Neural cell (in vitro differentiated cells): ENCODE measurements around the gene ESPL1. TPM values are rescaled to one million over a fixed set of nuclear protein-coding genes. Genes with fewer than 3 reads are reported as not detected.

Experiments used
- H2AFZ ChIP-seq: fragments of 200-600, 300-800 bp; sonication (generic), shearing (Covaris generic); 2 replicates; pipeline ENCODE4 v1.6.0; 2014; ENCODE audit warnings: low read depth, mild to moderate bottlenecking, antibody characterized with exemption, low read length, moderate library complexity
- H3F3A ChIP-seq: fragments of 200-600 bp; shearing (Covaris generic); 2 replicates; pipeline ENCODE4 v1.6.1; 2016; ENCODE audit warnings: mild to moderate bottlenecking, moderate library complexity, mixed read lengths, antibody characterized with exemption, low read length; ENCODE audit not compliant: insufficient read depth, poor library complexity, severe bottlenecking
- H3K27ac ChIP-seq: fragments of 200-600, 300-800 bp; sonication (generic), shearing (Covaris generic); 2 replicates; pipeline ENCODE4 v1.5.1; 2014; ENCODE audit warnings: mild to moderate bottlenecking, low read length, moderate library complexity
- H3K27me3 ChIP-seq: fragments of 300-800, 200-600 bp; sonication (generic), shearing (Covaris generic); 2 replicates; pipeline ENCODE4 v1.6.0; 2014; ENCODE audit warnings: mild to moderate bottlenecking, low read depth, low read length, moderate library complexity; ENCODE audit not compliant: insufficient read depth
- H3K36me3 ChIP-seq: fragments of 300-800, 200-600 bp; sonication (generic), shearing (Covaris generic); 2 replicates; pipeline ENCODE4 v1.5.1; 2014; ENCODE audit warnings: mild to moderate bottlenecking, antibody characterized with exemption, low read length, moderate library complexity; ENCODE audit not compliant: insufficient read depth
- H3K4me2 ChIP-seq: fragments of 300-800, 200-600 bp; sonication (generic), shearing (Covaris generic); 2 replicates; pipeline ENCODE4 v1.6.0; 2014; ENCODE audit warnings: mild to moderate bottlenecking, low read length
- H3K4me3 ChIP-seq: fragments of 300-800, 200-600 bp; sonication (generic), shearing (Covaris generic); 2 replicates; pipeline ENCODE4 v1.5.1; 2014; ENCODE audit warnings: mild to moderate bottlenecking, low read length, moderate library complexity
- H3K79me2 ChIP-seq: fragments of 200-600 bp; shearing (Covaris generic); replicated peaks from 2 replicates; pipeline ENCODE4 v1.6.0; 2014; ENCODE audit warnings: mild to moderate bottlenecking, low read length, moderate library complexity; ENCODE audit not compliant: insufficient read depth
- H3K9ac ChIP-seq: fragments of 300-800, 200-600 bp; sonication (generic), shearing (Covaris generic); 2 replicates; pipeline ENCODE4 v1.6.1; 2016; ENCODE audit warnings: mild to moderate bottlenecking, low read length, mixed read lengths
- H3K9me2 ChIP-seq: fragments of 200-600 bp; shearing (Covaris generic); 2 replicates; pipeline ENCODE4 v1.6.1; 2016; ENCODE audit warnings: mild to moderate bottlenecking, low read length, mixed read lengths; ENCODE audit not compliant: insufficient read depth
- H3K9me3 ChIP-seq: fragments of 200-600, 300-800 bp; sonication (generic), shearing (Covaris generic); 2 replicates; pipeline ENCODE4 v1.6.1; 2016; ENCODE audit warnings: mild to moderate bottlenecking, mixed run types, low read length, moderate library complexity, mixed read lengths
- H4K20me1 ChIP-seq: fragments of 200-600 bp; shearing (Covaris generic); 2 replicates; pipeline ENCODE4 v1.6.1; 2016; ENCODE audit warnings: mild to moderate bottlenecking, mixed run types; ENCODE audit not compliant: insufficient read depth
- EP300 ChIP-seq: fragments of 450-650 bp; conservative IDR thresholded peaks from 2 replicates; pipeline ENCODE4 v1.6.1; 2014; ENCODE audit warnings: antibody characterized with exemption, mild to moderate bottlenecking, moderate library complexity; ENCODE audit not compliant: poor library complexity, severe bottlenecking
- EZH2 ChIP-seq: fragments of 200-600, 300-800 bp; shearing (Covaris generic), sonication (generic); IDR thresholded peaks from 2 replicates; pipeline ENCODE4 v1.6.1; 2014; ENCODE audit warnings: antibody characterized with exemption, low read length, borderline replicate concordance, mild to moderate bottlenecking; ENCODE audit not compliant: insufficient read depth, poor library complexity, severe bottlenecking
- MXI1 ChIP-seq: fragments of 450-650 bp; conservative IDR thresholded peaks from 2 replicates; pipeline ENCODE4 v1.6.1; 2014; ENCODE audit warnings: antibody characterized with exemption, mild to moderate bottlenecking; ENCODE audit not compliant: poor library complexity, severe bottlenecking
- POLR2AphosphoS5 ChIP-seq: IDR thresholded peaks from 2 replicates; pipeline ENCODE4 v1.6.1; 2012
- RAD21 ChIP-seq: fragments of 450-650 bp; conservative IDR thresholded peaks from 2 replicates; pipeline ENCODE4 v1.6.1; 2014; ENCODE audit warnings: antibody characterized with exemption, mild to moderate bottlenecking, moderate library complexity
- SMC3 ChIP-seq: fragments of 450-650 bp; conservative IDR thresholded peaks from 2 replicates; pipeline ENCODE4 v1.6.1; 2014; ENCODE audit warnings: antibody characterized with exemption, mild to moderate bottlenecking, moderate library complexity; ENCODE audit not compliant: poor library complexity
- TAF1 ChIP-seq: IDR thresholded peaks from 2 replicates; pipeline ENCODE4 v1.6.1; 2012; ENCODE audit warnings: low read depth
- polyA plus RNA-seq: library from polyadenylated mRNA; depleted of rRNA; stranded (reverse); fragments of >200 nt; gene quantifications from 2 replicates; pipeline ENCODE4 v1.2.3, GENCODE V29; 2014
- TF ChIP-seq, protein P1 (sequence below): IDR thresholded peaks from 2 replicates; pipeline ENCODE4 v1.6.1; 2012; ENCODE audit warnings: borderline replicate concordance
- TF ChIP-seq, protein P2 (sequence below): fragments of 450-650 bp; IDR thresholded peaks from 2 replicates; pipeline ENCODE4 v1.5.1; 2014; ENCODE audit warnings: antibody characterized with exemption, mild to moderate bottlenecking, moderate library complexity; ENCODE audit not compliant: poor library complexity, severe bottlenecking

The ESPL1 gene
- polyA plus RNA-seq, 1 donor from 2014 or later: 0.33 TPM

DNA sequence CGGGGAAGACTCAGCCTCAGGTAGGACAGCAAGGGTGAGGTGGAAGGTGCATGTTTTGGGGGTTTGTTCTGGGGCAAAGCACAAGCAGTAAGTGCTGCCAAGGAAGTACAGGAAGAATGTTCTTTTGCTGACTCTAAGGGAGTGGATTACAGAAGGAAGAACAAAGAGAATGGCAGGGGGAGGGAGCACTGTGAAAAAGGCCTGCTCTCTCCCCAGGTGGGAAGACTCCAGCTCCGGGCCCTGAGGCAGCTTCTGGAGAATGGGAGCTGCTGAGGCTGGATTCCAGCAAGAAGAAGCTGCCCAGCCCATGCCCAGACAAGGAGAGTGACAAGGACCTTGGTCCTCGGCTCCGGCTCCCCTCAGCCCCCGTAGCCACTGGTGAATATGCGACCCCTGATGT is 20.2 kb downstream of the ESPL1 start:
- no peak overlapping the region for H3K4me3 ChIP-seq
- no peaks in the 10 kb centered on the region for H3F3A ChIP-seq
- H4K20me1 ChIP-seq: no peaks in the 10 kb centered on the region
- no peaks in the 10 kb centered on the region for H3K27me3 ChIP-seq
- H3K27ac ChIP-seq: no peak overlapping the region
- no peak overlapping the region for H2AFZ ChIP-seq
- TF ChIP-seq MXI1 (no peak), POLR2AphosphoS5 (no peak), SMC3 (no peak), TAF1 (no peak)
- TF ChIP-seq, protein P1, sequence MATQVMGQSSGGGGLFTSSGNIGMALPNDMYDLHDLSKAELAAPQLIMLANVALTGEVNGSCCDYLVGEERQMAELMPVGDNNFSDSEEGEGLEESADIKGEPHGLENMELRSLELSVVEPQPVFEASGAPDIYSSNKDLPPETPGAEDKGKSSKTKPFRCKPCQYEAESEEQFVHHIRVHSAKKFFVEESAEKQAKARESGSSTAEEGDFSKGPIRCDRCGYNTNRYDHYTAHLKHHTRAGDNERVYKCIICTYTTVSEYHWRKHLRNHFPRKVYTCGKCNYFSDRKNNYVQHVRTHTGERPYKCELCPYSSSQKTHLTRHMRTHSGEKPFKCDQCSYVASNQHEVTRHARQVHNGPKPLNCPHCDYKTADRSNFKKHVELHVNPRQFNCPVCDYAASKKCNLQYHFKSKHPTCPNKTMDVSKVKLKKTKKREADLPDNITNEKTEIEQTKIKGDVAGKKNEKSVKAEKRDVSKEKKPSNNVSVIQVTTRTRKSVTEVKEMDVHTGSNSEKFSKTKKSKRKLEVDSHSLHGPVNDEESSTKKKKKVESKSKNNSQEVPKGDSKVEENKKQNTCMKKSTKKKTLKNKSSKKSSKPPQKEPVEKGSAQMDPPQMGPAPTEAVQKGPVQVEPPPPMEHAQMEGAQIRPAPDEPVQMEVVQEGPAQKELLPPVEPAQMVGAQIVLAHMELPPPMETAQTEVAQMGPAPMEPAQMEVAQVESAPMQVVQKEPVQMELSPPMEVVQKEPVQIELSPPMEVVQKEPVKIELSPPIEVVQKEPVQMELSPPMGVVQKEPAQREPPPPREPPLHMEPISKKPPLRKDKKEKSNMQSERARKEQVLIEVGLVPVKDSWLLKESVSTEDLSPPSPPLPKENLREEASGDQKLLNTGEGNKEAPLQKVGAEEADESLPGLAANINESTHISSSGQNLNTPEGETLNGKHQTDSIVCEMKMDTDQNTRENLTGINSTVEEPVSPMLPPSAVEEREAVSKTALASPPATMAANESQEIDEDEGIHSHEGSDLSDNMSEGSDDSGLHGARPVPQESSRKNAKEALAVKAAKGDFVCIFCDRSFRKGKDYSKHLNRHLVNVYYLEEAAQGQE: no peak
- TF ChIP-seq, protein P2, sequence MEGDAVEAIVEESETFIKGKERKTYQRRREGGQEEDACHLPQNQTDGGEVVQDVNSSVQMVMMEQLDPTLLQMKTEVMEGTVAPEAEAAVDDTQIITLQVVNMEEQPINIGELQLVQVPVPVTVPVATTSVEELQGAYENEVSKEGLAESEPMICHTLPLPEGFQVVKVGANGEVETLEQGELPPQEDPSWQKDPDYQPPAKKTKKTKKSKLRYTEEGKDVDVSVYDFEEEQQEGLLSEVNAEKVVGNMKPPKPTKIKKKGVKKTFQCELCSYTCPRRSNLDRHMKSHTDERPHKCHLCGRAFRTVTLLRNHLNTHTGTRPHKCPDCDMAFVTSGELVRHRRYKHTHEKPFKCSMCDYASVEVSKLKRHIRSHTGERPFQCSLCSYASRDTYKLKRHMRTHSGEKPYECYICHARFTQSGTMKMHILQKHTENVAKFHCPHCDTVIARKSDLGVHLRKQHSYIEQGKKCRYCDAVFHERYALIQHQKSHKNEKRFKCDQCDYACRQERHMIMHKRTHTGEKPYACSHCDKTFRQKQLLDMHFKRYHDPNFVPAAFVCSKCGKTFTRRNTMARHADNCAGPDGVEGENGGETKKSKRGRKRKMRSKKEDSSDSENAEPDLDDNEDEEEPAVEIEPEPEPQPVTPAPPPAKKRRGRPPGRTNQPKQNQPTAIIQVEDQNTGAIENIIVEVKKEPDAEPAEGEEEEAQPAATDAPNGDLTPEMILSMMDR: no peak
- H3K36me3 ChIP-seq: no peaks in the 10 kb centered on the region
- no peaks in the 10 kb centered on the region for H3K79me2 ChIP-seq
- no peaks in the 10 kb centered on the region for H3K9me2 ChIP-seq
- no peaks in the 10 kb centered on the region for H3K9me3 ChIP-seq
- H3K9ac ChIP-seq: no peak overlapping the region
- no peak overlapping the region for H3K4me2 ChIP-seq

- H3K27ac ChIP-seq: no peak overlapping the region
- no peaks in the 10 kb centered on the region for H4K20me1 ChIP-seq
- H3K9ac ChIP-seq: no peak overlapping the region
- TF ChIP-seq MXI1: no peak
- no peak for TF ChIP-seq SMC3
- TF ChIP-seq, protein P2: no peak
- TF ChIP-seq, protein P1: no peak
- TF ChIP-seq EZH2: no peak
- no peak for TF ChIP-seq TAF1
- TF ChIP-seq RAD21: no peak
- TF ChIP-seq POLR2AphosphoS5: no peak
- no peak for TF ChIP-seq EP300
- no peaks in the 10 kb centered on the region for H3K36me3 ChIP-seq
- H3K4me3 ChIP-seq: no peak overlapping the region
- no peak overlapping the region for H3K4me2 ChIP-seq
- H3K9me2 ChIP-seq: no peaks in the 10 kb centered on the region
- peaks cover 3% of the 10 kb centered on the region for H3F3A ChIP-seq
- H3K27me3 ChIP-seq: no peaks in the 10 kb centered on the region
- no peaks in the 10 kb centered on the region for H3K79me2 ChIP-seq
- no peak overlapping the region for H2AFZ ChIP-seq
- no peaks in the 10 kb centered on the region for H3K9me3 ChIP-seq
Observed at GRCh38 chr12:53289891-53290290, 21.8 kb downstream of the ESPL1 start.
